H1 (cell line): Measurements from ENCODE around the gene SAMD4A.

Experiments used
- CTCF ChIP-seq, 3 experiments: IDR thresholded peaks; 1 replicate in 2 of 3; 2 replicates in 1 of 3; pipeline versions ENCODE4 v1.5.1 to v1.6.1; 2011; ENCODE audit warnings: low read length in 3 of 3, mild to moderate bottlenecking in 3 of 3, inconsistent platforms in 2 of 3, low read depth in 1 of 3, moderate library complexity in 1 of 3; ENCODE audit not compliant: insufficient read depth in 1 of 3; ENCODE audit errors: control extremely low read depth in 1 of 3
- E2F6 ChIP-seq: IDR thresholded peaks from 2 replicates; pipeline ENCODE4 v1.6.1; 2012; ENCODE audit warnings: inconsistent platforms
- KDM5A ChIP-seq: fragments of 200-600 bp; IDR thresholded peaks from 2 replicates; pipeline ENCODE4 v1.7.1; 2012; ENCODE audit warnings: mild to moderate bottlenecking, low read length, inconsistent platforms, mixed read lengths
- MAX ChIP-seq: IDR thresholded peaks from 2 replicates; pipeline ENCODE4 v1.6.1; 2012; ENCODE audit warnings: inconsistent platforms
- POLR2A ChIP-seq, 2 experiments: IDR thresholded peaks; 1 replicate in 1 of 2; 2 replicates in 1 of 2; pipeline ENCODE4 v1.6.1; 2011; ENCODE audit warnings: low read depth in 2 of 2, low read length in 2 of 2, mild to moderate bottlenecking in 2 of 2; ENCODE audit errors: control extremely low read depth in 1 of 2
- POLR2AphosphoS5 ChIP-seq: IDR thresholded peaks from 2 replicates; pipeline ENCODE4 v1.6.1; 2011; ENCODE audit warnings: low read depth, low read length
- RXRA ChIP-seq: IDR thresholded peaks from 2 replicates; pipeline ENCODE4 v1.6.1; 2011; ENCODE audit warnings: low read depth, mild to moderate bottlenecking, low read length, moderate library complexity; ENCODE audit not compliant: insufficient read depth
- SP1 ChIP-seq: IDR thresholded peaks from 2 replicates; pipeline ENCODE4 v1.6.1; 2011; ENCODE audit warnings: low read depth, low read length
- TAF1 ChIP-seq: IDR thresholded peaks from 2 replicates; pipeline ENCODE4 v1.6.1; 2011; ENCODE audit warnings: mild to moderate bottlenecking, low read depth, low read length
- TBP ChIP-seq: IDR thresholded peaks from 2 replicates; pipeline ENCODE4 v1.6.1; 2011; ENCODE audit warnings: low read depth, low read length, improper control_type of control experiment
- TCF12 ChIP-seq: IDR thresholded peaks from 2 replicates; pipeline ENCODE4 v1.6.1; 2011; ENCODE audit warnings: low read depth, mild to moderate bottlenecking, low read length
- YY1 ChIP-seq: IDR thresholded peaks from 2 replicates; pipeline ENCODE4 v1.6.1; 2011; ENCODE audit warnings: low read depth, mild to moderate bottlenecking, low read length

- no peak for TF ChIP-seq YY1
- no peak for TF ChIP-seq TCF12
- TF ChIP-seq POLR2AphosphoS5, result no peak
- no peak for TF ChIP-seq CTCF (IDR thresholded peaks at IDR 0.05; ENCODE audit: control extremely low read depth in 1 of 3, insufficient read depth in 1 of 3, low read depth in 1 of 3, low read length in 3 of 3)
- TF ChIP-seq RXRA, result no peak
- no peak for TF ChIP-seq TAF1
- TF ChIP-seq TBP, result no peak
- no peak for TF ChIP-seq POLR2A (IDR thresholded peaks at IDR 0.05; ENCODE audit: control extremely low read depth in 1 of 2, low read depth in 2 of 2, low read length in 2 of 2)
- no peak for TF ChIP-seq KDM5A
- no peak for TF ChIP-seq SP1
- TF ChIP-seq MAX, result no peak
- no peak for TF ChIP-seq E2F6
Observed at GRCh38 chr14:54724123-54724522, 157.2 kb downstream of the SAMD4A start.
